NCI-H1694 (cell line): ENCODE data around the gene CTTNBP2NL.
A peak's percentile ranks its signal among the peaks of the same experiment; 100 is the strongest.
"Not testable (repeated sequence)": the region's sequence is repeated elsewhere in the genome, so short reads cannot be mapped to it uniquely, and the experiment has no call there.

ENCODE experiments used
- DNase-seq: peaks from one replicate; lab custom pipeline; 2025; lab: John Stamatoyannopoulos, UW

Gene CTTNBP2NL

DNA sequence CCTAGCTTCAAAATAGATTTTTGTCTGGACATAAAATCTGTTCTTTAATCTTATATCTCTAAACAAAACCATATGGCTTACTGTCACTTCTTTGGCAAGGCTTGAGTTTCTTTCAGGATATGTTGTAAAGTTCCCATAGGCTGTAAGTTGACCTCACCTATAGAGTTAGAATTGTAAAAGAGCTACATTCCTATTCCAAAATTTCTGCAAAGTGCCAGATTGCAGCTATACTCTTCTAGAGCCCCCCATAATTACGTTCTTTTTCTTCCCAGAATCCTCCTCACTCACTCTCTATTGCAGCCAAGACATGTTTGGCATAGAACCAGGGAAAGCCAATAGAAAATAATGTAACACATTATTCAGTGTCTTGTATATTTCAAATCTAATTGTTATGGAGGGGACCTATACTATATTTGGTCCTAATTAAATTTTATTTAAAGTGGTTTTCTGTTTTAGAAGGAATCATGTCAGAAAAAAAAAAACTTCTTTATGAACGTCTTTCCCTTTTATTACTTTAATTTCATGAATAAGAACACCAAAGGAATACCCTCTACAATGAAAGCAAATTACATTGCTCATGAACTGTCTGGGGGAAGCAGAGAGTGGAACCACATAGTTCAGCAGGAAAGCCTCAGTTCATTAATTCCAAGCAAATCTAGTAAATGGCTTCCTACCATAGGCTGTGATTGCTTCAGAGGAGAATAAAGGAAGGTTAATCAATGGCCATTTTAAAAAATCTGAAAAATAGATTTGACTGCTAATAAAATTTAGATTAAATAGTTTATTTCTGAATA, 22.3 kb downstream of the CTTNBP2NL start:
- no peak for DNase-seq

DNA sequence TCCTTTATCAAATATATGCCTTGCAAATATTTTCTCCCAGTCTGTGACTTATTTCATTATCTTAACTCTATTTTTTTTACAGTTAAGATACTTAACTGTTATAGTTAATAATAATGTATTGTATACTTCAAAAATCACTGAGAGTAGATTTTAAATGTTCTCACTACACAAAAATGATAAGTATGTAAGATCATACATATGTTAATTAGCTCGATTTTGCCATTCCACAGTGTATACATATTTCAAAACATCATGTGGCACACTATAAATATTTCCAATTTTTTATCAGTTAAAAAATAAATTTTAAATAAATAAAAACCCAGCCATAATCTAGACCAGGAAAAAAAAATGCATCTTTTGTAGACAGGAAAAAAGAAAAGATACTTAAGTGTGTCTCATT, 27.2 kb downstream of the CTTNBP2NL start:
- no peak for DNase-seq

DNA sequence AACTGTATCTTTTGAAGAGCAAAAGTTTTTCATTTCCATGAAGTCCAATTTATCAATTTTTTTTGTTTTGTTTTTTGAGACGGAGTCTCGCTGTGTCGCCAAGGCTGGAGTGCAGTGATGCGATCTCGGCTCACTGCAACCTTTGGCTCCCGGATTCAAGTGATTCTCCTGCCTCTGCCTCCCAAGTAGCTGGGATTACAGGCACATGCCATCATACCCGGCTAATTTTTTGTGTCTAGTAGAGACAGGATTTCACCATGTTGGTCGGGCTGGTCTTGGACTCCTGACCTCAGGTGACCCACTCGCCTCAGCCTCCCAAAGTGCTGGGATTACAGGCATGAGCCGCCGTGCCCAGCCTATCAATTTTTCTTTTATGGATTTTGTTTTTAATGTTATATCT, 27.7 kb downstream of the CTTNBP2NL start:
- DNase-seq = not testable (repeated sequence)

DNA sequence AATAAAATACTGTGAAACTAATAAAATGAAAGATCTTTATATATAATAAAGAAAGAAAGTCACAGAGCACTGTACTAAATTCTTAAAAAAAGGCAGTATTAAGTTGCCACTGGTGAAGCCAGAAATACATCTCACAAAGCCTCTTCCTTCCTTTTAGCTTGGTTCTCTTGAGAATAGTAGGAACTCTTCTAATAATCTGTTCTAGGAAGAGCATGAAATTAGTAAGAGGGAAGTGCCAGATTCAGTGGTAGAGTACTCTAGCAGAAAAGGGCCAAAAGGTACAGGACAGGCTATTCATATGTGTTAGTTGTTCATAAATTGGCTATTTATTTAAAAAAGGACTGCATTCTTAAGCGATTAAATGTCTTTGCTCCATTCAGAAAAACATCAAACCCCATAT, 33.7 kb downstream of the CTTNBP2NL start:
- no peak for DNase-seq

DNA sequence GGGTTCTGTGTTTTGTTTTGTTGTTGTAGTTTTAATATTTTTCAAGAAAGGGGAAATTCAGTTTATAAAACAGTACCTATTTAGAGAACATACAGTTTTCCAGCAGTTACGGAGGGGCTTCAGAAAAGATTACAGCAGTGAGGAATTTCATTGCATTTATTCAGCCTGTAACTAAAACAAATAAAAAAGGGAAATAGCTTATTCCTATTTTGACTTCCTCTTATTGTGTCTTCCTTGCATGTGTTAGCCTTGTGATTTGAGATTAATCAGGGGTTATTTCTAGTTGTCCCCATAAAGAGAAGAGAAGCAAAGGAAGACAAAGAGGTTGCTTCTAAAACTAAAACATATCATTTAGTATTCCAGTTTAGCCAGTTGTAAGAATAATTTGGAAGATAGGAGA, 35.0 kb downstream of the CTTNBP2NL start:
- no peak for DNase-seq

DNA sequence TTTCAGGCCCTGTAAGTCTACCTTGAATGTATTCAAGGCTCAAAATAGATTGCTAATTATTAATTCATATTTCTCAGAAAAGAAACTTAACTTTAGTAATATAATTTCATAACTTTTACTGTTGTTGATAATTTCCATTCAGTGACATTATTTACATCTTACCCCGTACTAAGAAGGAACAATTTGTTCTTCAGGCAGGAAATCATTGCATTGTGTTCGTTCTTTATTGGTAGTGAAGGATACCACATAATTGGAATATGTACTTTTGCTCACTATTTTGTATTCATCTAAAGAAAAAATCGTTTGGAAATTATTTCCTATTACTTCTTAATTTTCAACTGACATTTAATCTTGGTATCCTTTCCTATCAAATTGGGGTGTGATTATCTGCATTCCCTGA, 39.4 kb downstream of the CTTNBP2NL start:
- no peak for DNase-seq

- DNase-seq = no peak
These were observed 40.6 kb downstream of the CTTNBP2NL start for GRCh38 chr1:112436384-112437156.

DNA sequence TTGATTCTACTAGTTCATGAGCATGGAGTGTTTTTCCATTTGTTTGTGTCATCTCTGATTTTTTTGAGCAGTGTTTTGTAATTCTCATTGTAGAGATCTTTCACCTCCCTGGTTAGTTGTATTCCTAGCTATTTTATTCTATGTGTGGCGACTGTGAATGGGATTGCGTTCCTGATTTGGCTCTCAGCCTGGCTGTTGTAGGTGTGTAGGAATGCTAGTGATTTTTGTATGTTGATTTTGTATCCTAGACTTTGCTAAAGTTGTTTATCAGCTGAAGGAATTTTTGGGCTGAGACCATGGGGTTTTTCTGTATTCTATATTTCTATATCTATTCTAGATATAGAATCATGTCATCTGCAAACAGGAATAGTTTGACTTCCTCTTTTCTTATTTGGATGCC, 42.1 kb downstream of the CTTNBP2NL start:
- not testable (repeated sequence) for DNase-seq

GRCh38 chr1:112439592-112439991, 43.6 kb downstream of the CTTNBP2NL start:
- no peak for DNase-seq

- no peak for DNase-seq
These were observed 44.6 kb downstream of the CTTNBP2NL start for GRCh38 chr1:112440574-112440973.

- no peak for DNase-seq
These were observed 48.3 kb downstream of the CTTNBP2NL start for GRCh38 chr1:112444269-112444668.

- no peak for DNase-seq
These were observed 49.6 kb downstream of the CTTNBP2NL start for GRCh38 chr1:112445596-112445995.

DNA sequence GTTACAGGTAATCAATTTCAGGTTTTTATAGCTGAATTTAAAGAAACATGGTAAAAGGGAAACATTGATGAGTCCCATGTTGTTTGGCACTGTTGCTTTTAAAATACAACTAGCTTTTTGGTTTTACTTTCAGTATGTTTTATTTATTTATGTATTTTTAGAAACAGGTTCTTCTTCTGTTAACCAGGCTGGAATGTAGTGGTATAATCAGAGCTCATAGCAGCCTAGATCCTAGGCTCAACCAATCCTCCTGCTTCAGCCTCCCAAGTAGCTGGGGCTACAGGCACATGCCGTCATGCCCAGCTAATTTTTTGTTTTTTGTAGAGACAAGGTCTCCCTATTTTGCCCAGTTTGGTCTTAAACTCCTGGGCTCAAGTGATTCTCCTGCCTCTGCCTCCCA, 50.4 kb downstream of the CTTNBP2NL start:
- no peak for DNase-seq

DNA sequence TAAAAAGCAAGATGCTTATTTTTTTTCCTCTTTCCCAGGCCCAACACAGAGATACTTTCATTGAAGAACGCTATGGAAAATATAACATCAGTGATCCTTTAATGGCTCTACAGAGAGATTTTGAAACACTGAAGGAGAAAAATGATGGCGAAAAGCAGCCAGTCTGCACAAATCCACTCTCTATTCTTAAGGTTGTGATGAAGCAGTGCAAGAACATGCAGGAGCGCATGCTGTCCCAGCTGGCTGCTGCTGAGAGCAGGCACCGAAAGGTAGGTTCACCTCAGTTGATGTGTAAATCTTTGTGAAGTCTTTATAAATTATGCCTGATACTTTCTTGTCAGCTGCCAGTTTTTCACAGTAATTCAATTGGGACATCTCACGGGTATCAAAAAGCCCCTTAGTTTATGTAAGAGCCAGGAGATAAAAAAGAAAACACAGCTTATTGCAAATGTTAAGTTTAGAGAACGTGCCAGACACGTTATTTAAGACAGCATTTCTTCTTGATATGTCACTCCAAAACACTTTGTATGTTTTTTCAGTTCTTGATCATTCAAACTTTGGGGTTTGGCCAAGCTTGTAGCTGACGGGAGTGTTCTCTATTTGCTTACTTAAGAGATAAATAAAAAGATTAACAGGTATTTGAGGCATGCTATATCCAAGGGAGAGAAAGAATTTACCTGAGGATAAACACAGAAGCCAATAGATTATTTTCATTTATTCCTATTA, 53.1 kb downstream of the CTTNBP2NL start:
- no peak for DNase-seq

DNA sequence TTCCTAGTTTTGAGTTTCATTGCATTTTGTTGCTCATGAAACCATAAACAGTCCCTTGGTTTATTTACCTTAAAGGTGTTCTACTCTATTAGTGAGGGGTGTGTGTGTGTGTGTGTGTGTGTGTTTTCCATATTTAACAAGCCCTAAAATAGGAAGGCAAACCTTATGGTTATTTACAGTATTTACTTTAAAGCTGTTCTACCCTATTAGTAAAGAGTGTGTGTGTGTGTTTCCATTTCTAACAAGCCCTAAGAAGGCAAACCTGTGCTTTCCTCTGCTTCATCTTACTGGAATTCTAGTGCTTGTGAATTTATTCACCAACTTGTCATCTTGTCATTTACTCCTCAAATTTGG, 53.6 kb downstream of the CTTNBP2NL start:
- DNase-seq = no peak

DNA sequence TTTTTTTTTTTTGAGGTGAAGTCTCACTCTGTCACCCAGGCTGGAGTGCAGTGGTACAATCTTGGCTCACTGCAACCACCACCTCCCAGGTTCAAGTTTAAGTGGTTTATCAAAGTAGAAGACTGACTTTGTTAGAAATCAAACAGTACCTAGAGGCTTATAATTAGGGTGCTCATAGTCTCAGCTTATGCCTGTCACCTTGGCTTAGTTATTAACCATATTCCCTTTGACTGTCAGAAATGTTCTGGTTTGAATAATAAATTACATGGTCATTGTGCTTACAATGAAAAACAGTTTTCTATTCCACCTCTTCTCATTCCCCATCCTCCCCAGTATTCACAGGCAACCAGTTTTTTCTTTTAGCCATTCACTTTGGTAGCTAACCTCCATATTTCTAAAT, 54.8 kb downstream of the CTTNBP2NL start:
- no peak for DNase-seq

DNA sequence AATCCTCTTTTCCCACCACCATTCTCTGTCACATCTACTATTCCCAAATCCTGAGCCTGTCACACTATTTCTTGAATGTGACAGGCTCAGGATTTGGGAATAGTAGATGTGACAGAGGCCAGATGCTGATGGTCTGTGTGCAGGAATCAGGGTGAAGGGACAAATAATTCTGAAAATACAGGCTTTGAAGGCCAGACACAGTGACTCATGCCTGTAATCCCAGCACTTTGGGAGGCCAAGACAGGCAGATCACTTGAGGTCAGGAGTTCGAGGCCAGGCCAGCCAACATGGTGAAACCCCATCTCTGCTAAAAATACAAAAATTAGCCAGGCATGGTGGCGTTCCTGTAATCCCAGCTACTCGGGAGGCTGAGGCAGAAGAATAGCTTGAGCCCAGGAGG, 55.3 kb downstream of the CTTNBP2NL start:
- not testable (repeated sequence) for DNase-seq

- no peak for DNase-seq
These were observed 57.9 kb downstream of the CTTNBP2NL start for GRCh38 chr1:112453876-112454275.

DNA sequence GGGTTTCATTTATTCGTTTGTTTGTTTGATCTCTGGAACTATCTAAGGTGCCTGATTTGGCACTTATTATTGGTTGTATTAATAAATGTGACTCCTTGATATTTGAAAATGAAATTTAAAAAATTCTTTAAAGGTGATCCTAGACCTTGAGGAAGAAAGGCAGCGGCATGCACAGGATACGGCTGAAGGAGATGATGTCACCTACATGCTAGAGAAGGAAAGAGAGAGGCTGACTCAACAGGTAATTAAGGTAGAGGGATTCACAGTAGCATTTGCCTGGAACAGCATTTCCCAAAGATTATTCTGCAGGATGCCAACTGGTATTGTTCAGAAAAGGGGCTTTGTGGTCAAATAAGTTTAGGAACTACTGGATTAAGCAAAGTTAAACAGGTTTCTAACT, 58.3 kb downstream of the CTTNBP2NL start:
- no peak for DNase-seq

DNA sequence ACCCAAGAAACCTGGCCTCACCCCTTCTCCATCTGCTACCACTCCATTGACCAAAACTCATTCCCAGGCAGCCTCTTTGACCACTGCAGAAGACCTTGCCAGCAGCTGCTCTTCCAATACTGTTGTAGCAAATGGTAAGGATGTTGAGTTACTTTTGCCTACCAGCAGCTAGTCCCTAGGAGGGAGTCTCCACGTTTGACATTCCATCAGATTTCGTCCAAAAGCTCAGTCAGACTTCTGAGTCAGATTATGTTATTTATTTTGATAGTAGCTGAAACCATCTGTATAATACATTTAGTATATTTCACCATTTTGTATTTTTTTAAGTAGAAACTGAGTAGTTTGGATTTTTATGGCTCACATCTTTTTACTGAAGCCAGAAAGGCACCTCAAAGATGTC, 61.2 kb downstream of the CTTNBP2NL start:
- no peak for DNase-seq

DNA sequence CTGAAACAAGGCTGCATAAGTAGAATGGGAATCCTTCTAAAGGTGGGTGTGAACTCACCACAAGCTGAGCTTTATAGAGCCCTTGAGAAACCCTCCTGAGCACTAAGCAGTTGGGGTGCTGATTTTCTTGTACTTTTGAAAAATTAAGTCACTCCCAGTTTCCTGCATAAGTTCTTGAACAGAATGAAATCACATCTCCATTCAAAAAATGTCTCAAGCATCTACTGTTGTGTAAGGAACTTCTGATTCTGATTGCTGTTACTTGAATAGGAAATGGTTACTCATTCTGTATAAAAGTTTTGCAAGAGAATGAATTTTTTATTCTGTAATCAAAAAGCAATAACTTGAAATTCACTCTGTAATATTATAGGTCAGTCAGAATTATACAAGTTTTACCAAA, 61.9 kb downstream of the CTTNBP2NL start:
- DNase-seq = no peak

DNA sequence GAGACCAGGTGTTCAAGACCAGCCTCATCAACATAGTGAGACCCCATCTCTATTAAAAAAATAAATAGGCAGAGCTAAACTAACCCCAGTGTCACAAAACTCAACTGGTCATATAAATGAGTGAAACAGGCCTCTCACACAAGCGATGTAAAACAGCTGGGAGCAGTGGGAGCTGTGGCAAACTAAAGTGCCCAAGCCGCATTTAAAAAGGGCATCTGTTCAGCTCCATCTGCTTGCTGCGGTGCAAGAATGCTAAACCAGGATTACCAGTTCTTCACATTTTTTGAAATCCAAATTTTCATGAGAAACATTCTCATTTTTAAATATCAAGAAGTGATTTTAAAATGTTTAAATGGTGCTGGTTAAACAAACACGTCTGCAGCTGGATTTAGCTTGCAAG, 62.7 kb downstream of the CTTNBP2NL start:
- DNase-seq = peak; percentile 23

DNA sequence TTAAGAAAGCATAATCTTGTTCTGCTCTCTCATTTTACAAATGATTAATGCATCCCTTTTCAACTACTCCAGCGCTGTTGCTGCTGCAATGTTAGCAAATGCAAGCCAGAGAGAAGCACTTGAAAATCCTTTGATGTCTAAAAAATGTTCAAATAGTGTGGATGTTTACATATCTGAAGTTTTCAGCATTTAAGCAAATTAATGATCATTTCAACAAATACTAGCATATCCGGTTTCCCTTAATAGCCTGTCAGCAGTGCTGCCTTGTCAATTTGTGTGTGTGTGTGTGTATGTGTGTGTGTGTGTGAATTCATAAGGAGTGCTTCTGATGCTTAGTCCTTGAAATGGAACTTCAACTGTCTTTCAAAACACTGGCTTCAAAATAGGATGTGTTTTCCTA, 64.6 kb downstream of the CTTNBP2NL start:
- DNase-seq = no peak
